ENCODE results near the gene MTHFD1L. TPM values are rescaled to one million over a fixed set of nuclear protein-coding genes. Genes with fewer than 3 reads are reported as not detected.

MTHFD1L gene
- total RNA-seq, 3 donors from 2014 or later (not counting 1 experiment from before 2014, with no cell fraction given): 3.8 to 4.5 (median 4.3) TPM

GRCh38 chr6:151014404-151015100 lies 149.1 kb downstream of the MTHFD1L start:
- WGBS (ENCODE audit: insufficient coverage): 70% methylated on average over 6 of the region's 6 CpGs
- no peak overlapping the region for H3K27ac ChIP-seq (ENCODE audit: low read length)
- intact Hi-C loops (cut with micrococcal nuclease): loop anchor here (1.0 to 2.0 kb wide), 2 partner anchors 310 to 320 kb away; no protein-coding TSS in a partner anchor
- no peaks in the 10 kb centered on the region for H3K36me3 ChIP-seq (ENCODE audit: control insufficient read depth, insufficient read depth, low read length)
- Mint-ChIP-seq H3K27ac (peak overlapping the region in 1 of 2 donors; percentile 24), H3K9me3 (no peaks in the 10 kb centered on the region), H3K4me3 (no peak overlapping the region), H3K4me1 (peaks cover 0 to 4% of the 10 kb centered on the region in 2 donors), H3K36me3 (no peaks in the 10 kb centered on the region), H3K27me3 (ENCODE audit: low read depth in 2 of 2) (no peaks in the 10 kb centered on the region)
- DNase-seq (peak; percentile 39 to 81), ATAC-seq (peak; percentile 79 to 84 (median 79))
- no peaks in the 10 kb centered on the region for H3K9me3 ChIP-seq (ENCODE audit: control insufficient read depth, insufficient read depth, low read length)
- no peak overlapping the region for H3K4me3 ChIP-seq (ENCODE audit: low read length)
- H3K27me3 ChIP-seq (ENCODE audit: control insufficient read depth, insufficient read depth, low read length): no peaks in the 10 kb centered on the region
- TF ChIP-seq CTCF (IDR thresholded peaks at IDR 0.05): peak; percentile 97
- no peaks in the 10 kb centered on the region for H3K4me1 ChIP-seq (ENCODE audit: control insufficient read depth, insufficient read depth, low read length)

GRCh38 chr6:151015101-151015700 lies 149.7 kb downstream of the MTHFD1L start:
- Mint-ChIP-seq H3K4me3 (no peak overlapping the region), H3K9me3 (no peaks in the 10 kb centered on the region)
- H3K27ac ChIP-seq (ENCODE audit: low read length): no peak overlapping the region

DNA sequence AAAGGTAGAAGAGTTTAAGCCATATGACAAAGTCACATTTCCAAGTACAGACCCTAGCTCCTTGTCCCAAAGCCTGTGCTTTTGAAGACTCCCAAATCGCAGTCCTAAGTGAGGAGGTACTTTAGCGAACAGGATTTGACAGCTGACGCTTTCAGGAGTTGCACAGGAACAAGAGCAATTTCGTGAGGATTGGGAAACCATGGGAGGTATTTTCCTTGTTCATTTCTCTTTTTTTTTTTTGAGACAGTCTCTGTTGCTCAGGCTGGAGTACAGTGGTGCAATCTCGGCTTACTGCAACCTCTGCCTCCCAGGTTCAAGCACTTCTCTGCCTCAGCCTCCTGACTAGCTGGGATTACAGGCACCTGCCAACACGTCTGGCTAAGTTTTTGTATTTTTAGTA lies 150.6 kb downstream of the MTHFD1L start:
- no peak overlapping the region for H3K4me3 ChIP-seq (ENCODE audit: low read length)
- H3K4me1 Mint-ChIP-seq: peaks cover 0 to 4% of the 10 kb centered on the region in 2 donors
- H3K27me3 ChIP-seq (ENCODE audit: control insufficient read depth, insufficient read depth, low read length): no peaks in the 10 kb centered on the region
- no peaks in the 10 kb centered on the region for H3K9me3 Mint-ChIP-seq
- no peak overlapping the region for H3K27ac Mint-ChIP-seq
- H3K4me1 ChIP-seq (ENCODE audit: control insufficient read depth, insufficient read depth, low read length): no peaks in the 10 kb centered on the region
- no peaks in the 10 kb centered on the region for H3K9me3 ChIP-seq (ENCODE audit: control insufficient read depth, insufficient read depth, low read length)
- WGBS (ENCODE audit: insufficient coverage): 88% methylated on average over 6 of the region's 6 CpGs
- no peak for TF ChIP-seq CTCF (IDR thresholded peaks at IDR 0.05)
- intact Hi-C loops (cut with micrococcal nuclease): no loop called here
- H3K27me3 Mint-ChIP-seq (ENCODE audit: low read depth in 2 of 2): no peaks in the 10 kb centered on the region
- DNase-seq (no peak), ATAC-seq (no peak)
- no peaks in the 10 kb centered on the region for H3K36me3 Mint-ChIP-seq
- H3K4me3 Mint-ChIP-seq: no peak overlapping the region
- H3K36me3 ChIP-seq (ENCODE audit: control insufficient read depth, insufficient read depth, low read length): no peaks in the 10 kb centered on the region
- no peak overlapping the region for H3K27ac ChIP-seq (ENCODE audit: low read length)

More at GRCh38 chr6:151015101-151015700, 149.7 kb downstream of the MTHFD1L start:
- Histone ChIP-seq H3K4me1 (ENCODE audit: control insufficient read depth, insufficient read depth, low read length) (no peaks in the 10 kb centered on the region), H3K4me3 (ENCODE audit: low read length) (no peak overlapping the region), H3K9me3 (ENCODE audit: control insufficient read depth, insufficient read depth, low read length) (no peaks in the 10 kb centered on the region), H3K36me3 (ENCODE audit: control insufficient read depth, insufficient read depth, low read length) (no peaks in the 10 kb centered on the region), H3K27me3 (ENCODE audit: control insufficient read depth, insufficient read depth, low read length) (no peaks in the 10 kb centered on the region)
- ATAC-seq (no peak), DNase-seq (no peak)
- 90% methylated on average over 10 of the region's 12 CpGs for whole genome bisulfite sequencing (ENCODE audit: insufficient coverage)
- no peak for TF ChIP-seq CTCF (IDR thresholded peaks at IDR 0.05)
- Mint-ChIP-seq H3K27ac (peak overlapping the region in 1 of 2 donors; percentile 24), H3K36me3 (no peaks in the 10 kb centered on the region), H3K27me3 (ENCODE audit: low read depth in 2 of 2) (no peaks in the 10 kb centered on the region), H3K4me1 (peaks cover 0 to 4% of the 10 kb centered on the region in 2 donors)
- intact Hi-C loops (cut with micrococcal nuclease): loop anchor here (2.0 kb wide), 1 partner anchor 320 kb away; no protein-coding TSS in a partner anchor
